Smooth muscle cell of the brain vasculature (primary cell): ENCODE measurements around the gene SLCO1A2.

Experiments
- DNase-seq: peaks from one replicate; pipeline ENCODE4 v3.0.0-alpha.2; 2012; ENCODE audit warnings: low read depth, low spot score

SLCO1A2 gene

GRCh38 chr12:21328578-21328977 lies 6.1 kb downstream of the SLCO1A2 start:
- DNase-seq: no peak

DNA sequence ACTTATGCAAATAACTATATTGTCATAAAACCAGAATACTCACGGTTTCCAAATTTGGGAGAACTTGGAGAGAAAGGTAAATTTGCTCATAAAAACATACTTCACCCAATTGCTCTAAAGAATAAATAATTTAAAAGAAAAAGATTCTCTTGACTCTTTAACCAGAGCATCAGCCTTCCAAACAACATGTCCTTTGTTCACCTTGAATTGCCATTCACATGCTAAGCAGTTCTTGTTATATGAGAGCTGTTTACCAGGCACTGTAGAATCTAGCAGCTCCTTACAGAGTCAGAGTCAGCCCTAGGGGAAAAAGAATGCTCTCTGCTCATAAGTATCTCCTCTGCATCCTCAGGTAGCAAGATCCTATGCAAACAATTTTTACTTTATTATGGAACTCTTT lies 10.2 kb downstream of the SLCO1A2 start:
- DNase-seq: no peak

DNA sequence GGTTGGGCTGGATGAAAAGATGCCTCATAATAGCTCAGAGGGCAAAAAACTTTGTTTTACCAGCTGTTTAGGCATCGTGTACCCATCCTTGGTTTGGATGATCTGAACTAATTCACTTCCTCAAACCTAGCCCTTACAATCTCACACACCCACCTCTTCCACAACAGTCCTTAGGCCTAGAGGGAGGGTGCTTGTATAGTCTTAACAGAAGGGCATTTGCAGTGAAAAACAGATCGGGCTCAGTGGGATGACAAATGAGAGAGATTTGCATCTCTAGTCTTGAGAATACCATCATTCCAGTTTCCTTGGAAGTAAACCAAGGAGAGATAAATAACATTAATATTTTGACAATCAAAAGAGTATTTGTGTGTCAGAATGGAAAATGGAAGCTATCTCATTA lies 11.0 kb downstream of the SLCO1A2 start:
- no peak for DNase-seq

GRCh38 chr12:21308785-21309184 lies 25.9 kb downstream of the SLCO1A2 start:
- no peak for DNase-seq

DNA sequence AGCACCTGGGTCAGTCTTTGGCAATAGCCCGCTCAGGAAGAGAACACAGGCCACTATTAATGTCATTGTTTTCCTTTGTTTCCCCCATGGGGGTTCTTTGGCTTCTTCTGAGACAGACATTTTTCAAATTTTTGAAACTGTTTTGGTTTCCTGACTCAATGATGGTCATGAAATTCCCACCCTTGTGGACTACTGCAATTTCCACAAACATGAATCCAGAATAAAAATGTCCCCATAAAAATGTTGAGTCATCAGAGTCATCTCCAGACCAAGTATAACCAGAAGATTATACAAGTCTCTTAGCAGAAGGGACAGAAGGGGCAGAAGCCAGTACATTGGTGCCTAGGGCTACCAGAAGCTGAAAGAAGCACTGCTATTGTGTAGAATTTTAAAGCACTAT lies 29.1 kb downstream of the SLCO1A2 start:
- DNase-seq: no peak

GRCh38 chr12:21300632-21301031 lies 34.1 kb downstream of the SLCO1A2 start:
- no peak for DNase-seq

DNA sequence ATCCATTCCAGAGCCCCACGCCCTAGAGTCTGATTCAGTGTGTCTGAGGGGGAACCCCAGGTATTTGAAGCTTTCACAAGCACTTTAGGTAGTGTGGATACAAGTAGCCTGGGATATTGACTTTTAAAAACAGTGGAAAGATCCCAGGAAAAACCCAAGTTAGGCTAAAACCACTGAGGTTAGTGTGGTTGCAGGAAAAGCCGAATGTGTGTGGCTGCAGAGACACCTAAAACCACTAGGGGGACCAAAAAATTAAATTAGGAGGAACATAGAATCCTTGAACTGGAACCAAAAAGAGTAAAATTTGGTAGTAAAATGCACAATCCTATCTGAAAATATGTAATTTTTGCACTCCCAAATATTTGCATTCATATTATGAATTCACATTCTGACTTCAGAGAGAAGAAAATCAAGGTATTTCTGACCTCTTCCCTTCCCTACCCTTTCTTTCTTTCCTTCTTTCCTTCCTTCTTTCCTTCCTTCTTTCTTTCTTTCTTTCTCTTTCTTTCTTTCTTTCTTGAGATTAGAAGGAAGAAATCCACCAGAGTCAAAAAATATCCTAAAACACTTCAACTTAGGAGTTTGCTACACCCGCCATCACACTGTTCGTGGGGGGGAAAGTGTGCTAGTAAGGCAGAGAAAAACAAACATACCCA lies 37.8 kb downstream of the SLCO1A2 start:
- DNase-seq: no peak

DNA sequence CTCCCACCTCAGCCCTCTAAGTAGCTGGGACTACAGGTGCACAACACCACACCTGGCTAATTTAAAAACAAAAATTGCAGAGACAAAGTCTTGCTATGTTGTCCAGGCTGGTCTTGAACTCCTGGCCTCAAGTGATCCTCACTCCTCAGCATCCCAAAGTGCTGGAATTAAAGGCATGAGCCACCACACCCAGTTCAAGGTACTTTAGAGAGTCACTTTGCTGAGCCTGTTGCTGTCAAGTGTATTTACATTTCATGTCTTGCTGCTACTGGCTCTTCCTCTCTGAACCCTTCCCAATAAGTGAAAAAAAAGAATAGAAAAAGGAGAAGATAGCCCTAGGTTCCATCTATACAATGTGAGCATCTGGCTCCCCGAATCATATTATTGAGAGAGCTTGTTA lies 38.4 kb downstream of the SLCO1A2 start:
- DNase-seq: no peak

GRCh38 chr12:21294176-21294575 lies 40.5 kb downstream of the SLCO1A2 start:
- no peak for DNase-seq

DNA sequence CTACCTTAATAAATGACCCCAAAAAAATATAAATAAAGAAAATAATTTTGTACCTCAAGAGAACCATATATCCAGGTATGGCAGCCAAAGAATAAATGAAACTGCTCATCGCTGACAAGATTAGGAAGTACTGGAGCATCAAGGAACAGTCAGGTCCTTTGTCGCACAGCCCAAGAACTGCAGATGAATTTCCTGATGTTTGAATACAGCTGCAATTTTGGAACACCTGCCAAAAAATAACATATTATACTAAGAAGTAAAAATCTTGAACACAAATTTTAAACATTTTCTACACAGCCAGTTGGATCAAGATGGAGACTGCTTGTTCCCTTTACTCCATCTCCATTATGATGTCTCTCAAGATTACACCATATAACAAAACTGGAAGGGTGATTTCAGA lies 42.6 kb downstream of the SLCO1A2 start:
- no peak for DNase-seq

DNA sequence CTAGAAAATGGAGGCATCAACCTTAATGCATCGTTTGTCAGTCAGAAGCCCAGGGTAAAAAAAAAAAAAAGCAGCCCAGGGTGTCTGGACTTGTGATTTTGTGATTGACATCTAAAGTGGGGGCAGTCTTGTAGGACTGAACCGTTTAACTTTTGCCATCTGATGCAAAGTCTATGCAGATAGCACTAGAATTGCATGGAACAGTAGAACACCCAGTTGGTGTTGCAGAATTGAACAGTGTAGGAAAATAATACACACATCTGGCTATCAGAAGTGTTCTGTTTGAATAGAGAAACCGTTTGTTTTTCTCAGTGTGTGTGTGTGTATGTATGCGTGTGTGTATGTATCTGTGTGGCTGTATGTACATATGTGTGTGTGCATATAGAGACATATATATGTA lies 45.0 kb downstream of the SLCO1A2 start:
- no peak for DNase-seq

DNA sequence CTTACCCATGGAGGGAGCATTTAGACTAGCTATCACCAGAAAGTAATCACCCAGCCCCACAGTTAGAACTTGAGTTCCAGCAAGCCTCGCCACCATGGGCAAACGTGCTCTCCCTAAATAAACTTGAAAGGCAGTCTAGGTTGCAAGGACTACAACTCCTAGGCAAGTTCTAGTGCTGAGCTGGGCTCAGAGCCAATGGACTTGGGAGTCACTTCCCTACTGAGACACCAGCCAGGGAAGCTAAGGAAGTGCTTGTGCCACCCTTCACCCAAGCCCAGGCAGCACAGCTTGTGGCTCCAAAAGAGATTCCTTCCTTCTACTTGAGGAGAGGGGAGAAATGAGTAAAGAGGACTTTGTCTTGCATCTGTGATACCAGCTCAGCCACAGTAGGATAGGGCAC lies 57.9 kb downstream of the SLCO1A2 start:
- no peak for DNase-seq

DNA sequence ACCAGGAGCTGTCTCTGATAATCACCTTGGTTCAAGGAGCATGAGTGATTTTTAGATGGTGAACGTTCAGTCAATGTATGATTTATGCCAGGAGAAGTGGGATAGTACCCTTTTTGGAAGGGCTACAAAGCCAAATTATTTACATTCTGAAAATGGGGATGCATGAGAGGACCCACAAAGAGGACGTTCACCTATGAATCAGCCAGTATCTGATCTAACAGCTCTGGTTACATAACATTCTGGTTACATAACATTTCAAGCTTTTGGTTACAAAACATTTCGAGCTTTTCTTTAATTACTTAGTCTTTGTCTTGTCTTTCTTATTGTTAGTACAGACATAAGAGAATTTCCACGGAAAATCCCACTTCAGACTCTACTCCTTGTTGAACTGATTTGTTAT lies 68.8 kb downstream of the SLCO1A2 start:
- no peak for DNase-seq

- no peak for DNase-seq
Measured at GRCh38 chr12:21264232-21264631, 70.5 kb downstream of the SLCO1A2 start.

DNA sequence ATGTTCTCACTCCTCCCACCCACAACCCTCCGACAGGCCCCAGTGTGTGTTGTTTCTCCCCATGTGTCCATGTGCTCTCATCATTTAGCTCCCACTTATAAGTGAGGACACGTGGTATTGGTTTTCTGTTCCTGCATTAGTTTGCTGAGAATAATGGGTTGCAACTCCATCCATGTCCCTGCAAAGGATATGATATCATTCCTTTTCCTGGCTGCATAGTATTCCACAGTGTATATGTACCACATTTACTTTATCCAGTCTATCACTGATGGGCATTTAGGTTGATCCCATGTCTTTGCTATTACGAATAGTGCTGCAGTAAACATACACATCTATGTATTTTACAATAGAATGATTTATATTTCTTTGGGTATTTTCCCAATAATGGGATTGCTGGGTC lies 77.5 kb downstream of the SLCO1A2 start:
- no peak for DNase-seq

- DNase-seq: no peak
Measured at GRCh38 chr12:21252070-21252469, 82.6 kb downstream of the SLCO1A2 start.

DNA sequence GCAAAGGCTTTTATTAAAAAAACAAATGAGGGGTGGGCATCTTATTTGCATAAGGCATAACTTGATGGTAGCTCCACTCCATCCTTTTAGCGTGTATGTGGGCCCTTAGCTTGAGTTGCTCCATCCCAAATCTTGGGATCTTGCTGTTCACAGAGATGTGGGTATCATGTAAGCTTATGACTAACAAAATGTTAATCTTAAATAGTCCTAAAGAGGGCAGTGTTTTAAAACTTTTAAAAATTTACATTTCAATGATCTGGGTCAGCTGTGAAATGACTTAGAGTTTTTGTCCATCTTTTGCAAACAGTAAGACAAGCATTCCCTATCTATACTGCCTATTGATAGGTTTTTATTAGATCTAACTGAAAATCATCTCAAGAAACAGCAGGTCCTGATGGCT lies 86.0 kb downstream of the SLCO1A2 start:
- no peak for DNase-seq

GRCh38 chr12:21239866-21240265 lies 94.9 kb downstream of the SLCO1A2 start:
- no peak for DNase-seq

DNA sequence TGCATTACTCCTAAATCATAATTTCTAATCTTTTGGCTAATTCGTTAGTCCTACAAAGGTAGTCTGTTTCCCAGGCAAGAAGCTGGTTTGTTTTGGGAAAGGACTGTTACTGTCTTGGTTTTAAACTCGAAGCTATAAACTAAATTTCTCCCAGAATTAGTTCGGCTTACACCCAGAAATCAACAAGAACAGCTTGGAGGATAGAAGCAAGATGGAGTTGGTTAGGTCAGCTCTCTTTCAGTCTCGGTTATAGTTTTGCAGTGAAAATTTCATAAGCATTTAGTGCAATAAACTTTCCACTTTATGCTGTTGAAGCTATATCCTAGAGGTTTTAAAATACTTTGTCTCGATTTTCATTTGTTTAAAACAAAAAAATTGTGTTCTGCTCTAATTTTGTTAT lies 100.3 kb downstream of the SLCO1A2 start:
- no peak for DNase-seq

DNA sequence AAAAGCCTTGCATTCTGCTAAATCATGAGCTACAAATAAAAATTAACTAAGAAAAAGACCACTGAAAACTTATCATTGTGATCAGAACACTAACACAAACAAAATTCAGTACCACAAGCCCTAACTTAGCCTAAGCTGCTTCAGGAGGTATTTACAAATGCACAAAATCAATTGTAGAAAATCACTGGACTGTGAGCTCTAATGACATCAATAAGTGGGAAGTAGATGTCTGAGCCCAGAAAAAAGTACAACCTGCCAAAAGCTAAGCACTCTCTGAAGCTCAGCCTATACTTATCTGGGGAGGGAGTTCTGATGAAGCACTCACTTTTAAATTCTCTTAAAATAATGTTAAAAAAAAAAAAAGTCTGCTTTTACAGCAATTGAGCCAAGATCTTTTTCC lies 110.8 kb downstream of the SLCO1A2 start:
- no peak for DNase-seq

DNA sequence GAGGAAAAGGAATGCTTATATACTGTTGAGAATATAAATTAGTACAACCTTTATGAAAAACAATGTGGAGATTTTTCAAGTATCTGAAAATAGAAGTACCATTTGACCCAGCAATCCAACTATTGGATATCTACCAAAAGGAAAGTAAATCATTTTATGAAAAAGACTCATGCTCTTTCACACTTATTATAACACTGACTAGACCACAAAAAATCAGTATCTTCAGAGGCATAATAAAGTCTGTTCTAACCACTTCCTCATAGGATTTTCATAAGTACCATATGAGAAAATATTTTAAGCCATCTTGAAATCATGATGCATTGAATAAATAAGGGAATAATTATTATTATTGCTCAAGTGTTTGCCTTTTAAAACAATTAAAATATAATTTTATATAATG lies 112.9 kb downstream of the SLCO1A2 start:
- DNase-seq: no peak

DNA sequence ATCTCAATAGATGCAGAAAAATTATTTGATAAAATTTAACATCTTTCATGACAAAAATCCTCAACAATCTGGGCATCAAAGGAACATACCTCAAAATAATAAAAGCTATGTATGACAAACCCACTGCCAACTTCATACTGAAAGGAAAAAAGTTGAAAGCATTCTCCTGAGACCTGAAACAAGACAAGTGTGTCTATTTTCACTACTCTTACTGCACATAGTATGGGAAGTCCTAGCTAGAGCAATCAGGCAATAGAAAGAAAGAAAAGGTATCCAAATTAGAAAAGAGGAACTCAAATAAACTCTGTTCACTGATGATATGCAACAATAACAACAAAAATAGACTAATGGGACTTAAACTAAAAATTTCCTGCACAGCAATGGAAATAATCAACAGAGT lies 113.6 kb downstream of the SLCO1A2 start:
- no peak for DNase-seq

DNA sequence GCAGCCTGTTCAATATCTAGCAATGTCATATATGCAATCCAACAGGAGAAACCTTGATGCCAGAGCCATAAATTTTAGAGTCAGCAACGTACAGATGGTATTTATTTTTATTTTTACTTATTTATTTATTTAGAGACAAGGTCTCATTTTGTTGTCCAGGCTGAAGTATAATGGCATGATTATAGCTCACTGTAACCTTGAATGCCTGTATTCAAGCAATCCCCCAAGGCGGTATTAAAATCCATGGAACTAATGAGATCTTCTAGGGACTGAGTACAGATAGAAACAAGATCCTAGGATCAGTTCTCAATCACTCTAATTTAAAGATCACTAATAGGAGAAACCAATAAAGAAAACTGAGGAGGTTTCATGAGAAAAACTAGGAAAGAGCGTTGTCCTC lies 114.5 kb downstream of the SLCO1A2 start:
- no peak for DNase-seq

DNA sequence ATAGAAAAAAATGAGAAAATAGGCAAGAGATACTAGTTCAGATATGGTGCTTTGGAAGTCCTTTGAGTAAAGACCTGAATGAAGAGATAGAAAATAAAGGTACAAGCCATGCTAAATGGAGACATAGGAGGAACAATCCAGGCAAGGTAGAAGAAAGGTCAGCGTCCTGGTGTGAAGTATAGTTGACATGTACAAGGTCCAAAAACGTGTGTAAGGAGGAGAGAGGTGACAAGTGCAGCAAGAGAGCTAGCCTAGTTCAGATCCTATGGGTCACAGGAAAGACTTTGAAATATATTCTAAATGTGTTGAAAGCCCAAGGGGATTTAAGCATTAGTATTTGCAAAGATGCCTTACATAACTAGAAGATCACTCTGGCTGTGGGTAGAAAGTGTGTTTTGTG lies 115.5 kb downstream of the SLCO1A2 start:
- no peak for DNase-seq
